SK-N-SH (cell line): Measurements from ENCODE around the gene GNAI3. TPM values are rescaled to one million over a fixed set of nuclear protein-coding genes. Genes with fewer than 3 reads are reported as not detected.

Experiments used
- CTCF ChIA-PET: fragments of 300-600, 350-600 bp; formaldehyde crosslinking; extraction: SDS; loops from one replicate; lab custom pipeline; 2021; lab: Yijun Ruan, JAX
- POLR2A ChIA-PET: fragments of 350-600 bp; sonication (Branson Sonifier 250); formaldehyde crosslinking; extraction: SDS; loops from one replicate; lab custom pipeline; 2020; ENCODE audit warnings: antibody characterized with exemption, inconsistent platforms; lab: Yijun Ruan, JAX
- DNase-seq: peaks from one replicate; pipeline ENCODE4 v3.0.0; 2012
- H2AFZ ChIP-seq: fragments of 200-600 bp; sonication (generic); 2 replicates; pipeline ENCODE4 v1.8.1; 2016; ENCODE audit warnings: antibody characterized with exemption, mild to moderate bottlenecking, low read depth
- H3F3A ChIP-seq: fragments of 200-600 bp; sonication (generic); replicated peaks from 2 replicates; pipeline ENCODE3; 2016; ENCODE audit warnings: antibody characterized with exemption, mild to moderate bottlenecking; ENCODE audit not compliant: insufficient read depth
- H3K27ac ChIP-seq, 2 experiments: fragments of 200-500 bp in 1 of 2; fragments of 200-600 bp in 1 of 2; sonication (Bioruptor generic) in 1 of 2; sonication (generic), shearing (Covaris generic) in 1 of 2; 2 replicates each; pipeline versions ENCODE4 v1.5.1 to v1.6.1; 2014 to 2016; ENCODE audit warnings: low read depth in 2 of 2, inconsistent platforms in 1 of 2, low read length in 1 of 2, mild to moderate bottlenecking in 1 of 2, mixed read lengths in 1 of 2
- H3K27me3 ChIP-seq: fragments of 200-600 bp; sonication (generic), shearing (Covaris generic); 2 replicates; pipeline ENCODE4 v1.6.1; 2016; ENCODE audit warnings: mixed run types; ENCODE audit not compliant: insufficient read depth
- H3K36me3 ChIP-seq, 2 experiments: fragments of 200-500 bp in 1 of 2; fragments of 200-600 bp in 1 of 2; sonication (Bioruptor generic) in 1 of 2; sonication (generic) in 1 of 2; replicated peaks in 1 of 2; 2 replicates each; pipeline versions ENCODE3 to v1.5.1; 2014 to 2016; ENCODE audit warnings: low read length in 1 of 2, mild to moderate bottlenecking in 1 of 2; ENCODE audit not compliant: insufficient read depth in 2 of 2, control insufficient read depth in 1 of 2
- H3K4me1 ChIP-seq, 2 experiments: fragments of 200-500 bp in 1 of 2; fragments of 200-600 bp in 1 of 2; sonication (Bioruptor generic) in 1 of 2; sonication (generic), shearing (Covaris generic) in 1 of 2; 2 replicates each; pipeline versions ENCODE4 v1.5.1 to v1.6.1; 2014 to 2016; ENCODE audit warnings: low read depth in 1 of 2, low read length in 1 of 2, mixed run types in 1 of 2; ENCODE audit not compliant: insufficient read depth in 2 of 2, control insufficient read depth in 1 of 2
- H3K4me2 ChIP-seq: fragments of 200-600 bp; sonication (generic), shearing (Covaris generic); 2 replicates; pipeline ENCODE4 v1.6.1; 2017; ENCODE audit warnings: mixed run types
- H3K4me3 ChIP-seq, 2 experiments: fragments of 200-500 bp in 1 of 2; fragments of 200-600 bp in 1 of 2; sonication (Bioruptor generic) in 1 of 2; sonication (generic), shearing (Covaris generic) in 1 of 2; 2 replicates each; pipeline versions ENCODE4 v1.5.1 to v1.8.1; 2014 to 2016; ENCODE audit warnings: low read depth in 2 of 2, inconsistent platforms in 1 of 2, low read length in 1 of 2, mild to moderate bottlenecking in 1 of 2, mixed read lengths in 1 of 2, moderate library complexity in 1 of 2
- H3K79me2 ChIP-seq: fragments of 200-600 bp; sonication (generic); 2 replicates; pipeline ENCODE4 v1.8.1; 2017; ENCODE audit warnings: mild to moderate bottlenecking; ENCODE audit not compliant: insufficient read depth
- H3K9ac ChIP-seq: fragments of 200-600 bp; sonication (generic); 2 replicates; pipeline ENCODE4 v1.6.1; 2017; ENCODE audit warnings: mixed run types
- H3K9me2 ChIP-seq: fragments of 200-600 bp; sonication (generic); 2 replicates; pipeline ENCODE4 v1.6.1; 2017; ENCODE audit warnings: mixed run types
- H3K9me3 ChIP-seq: fragments of 200-600 bp; sonication (generic); 2 replicates; pipeline ENCODE4 v1.6.1; 2017; ENCODE audit warnings: mixed run types, mild to moderate bottlenecking, moderate library complexity
- H4K20me1 ChIP-seq: fragments of 200-600 bp; sonication (generic); 2 replicates; pipeline ENCODE4 v1.6.1; 2017; ENCODE audit warnings: mild to moderate bottlenecking, mixed run types; ENCODE audit not compliant: insufficient read depth
- CHD2 ChIP-seq: fragments of 150-350 bp; IDR thresholded peaks from 2 replicates; pipeline ENCODE4 v1.6.1; 2018; ENCODE audit warnings: low read length; ENCODE audit not compliant: partially characterized antibody
- EP300 ChIP-seq, 2 experiments: IDR thresholded peaks; 2 replicates each; pipeline versions ENCODE4 v1.4.0 to v1.6.1; 2012; ENCODE audit warnings: borderline replicate concordance in 1 of 2, low read depth in 1 of 2, low read length in 1 of 2
- FOSL2 ChIP-seq: IDR thresholded peaks from 2 replicates; pipeline ENCODE4 v1.4.0; 2012; ENCODE audit warnings: low read depth, mild to moderate bottlenecking, moderate library complexity, borderline replicate concordance
- GABPA ChIP-seq: IDR thresholded peaks from 2 replicates; pipeline ENCODE4 v1.4.0; 2012; ENCODE audit warnings: low read depth, mild to moderate bottlenecking
- JUND ChIP-seq: IDR thresholded peaks from 2 replicates; pipeline ENCODE4 v1.4.0; 2012
- MAX ChIP-seq: IDR thresholded peaks from 2 replicates; pipeline ENCODE4 v1.4.0; 2012; ENCODE audit warnings: low read depth
- MEF2A ChIP-seq: IDR thresholded peaks from 2 replicates; pipeline ENCODE4 v1.4.0; 2012; ENCODE audit warnings: low read depth, borderline replicate concordance
- MXI1 ChIP-seq: IDR thresholded peaks from 2 replicates; pipeline ENCODE4 v1.6.1; 2012; ENCODE audit warnings: mild to moderate bottlenecking, low read depth, low read length, improper control_type of control experiment
- POLR2AphosphoS5 ChIP-seq: IDR thresholded peaks from 2 replicates; pipeline ENCODE4 v1.6.1; 2012; ENCODE audit warnings: low read depth, low read length
- RAD21 ChIP-seq: IDR thresholded peaks from 2 replicates; pipeline ENCODE4 v1.6.1; 2012; ENCODE audit warnings: mild to moderate bottlenecking, low read length
- RCOR1 ChIP-seq: fragments of 150-350 bp; IDR thresholded peaks from 2 replicates; pipeline ENCODE4 v1.6.1; 2017; ENCODE audit warnings: antibody characterized with exemption, low read length
- REST ChIP-seq: IDR thresholded peaks from 2 replicates; pipeline ENCODE4 v1.6.1; 2012; ENCODE audit warnings: mild to moderate bottlenecking, low read depth, low read length, moderate library complexity
- RXRA ChIP-seq: IDR thresholded peaks from 2 replicates; pipeline ENCODE4 v1.4.0; 2012; ENCODE audit warnings: low read depth, mild to moderate bottlenecking, borderline replicate concordance
- SMC3 ChIP-seq: IDR thresholded peaks from 2 replicates; pipeline ENCODE4 v1.6.1; 2012; ENCODE audit warnings: low read depth, low read length, improper control_type of control experiment
- TAF1 ChIP-seq: IDR thresholded peaks from 2 replicates; pipeline ENCODE4 v1.6.1; 2012; ENCODE audit warnings: low read depth, mild to moderate bottlenecking, low read length, moderate library complexity, borderline replicate concordance
- TEAD4 ChIP-seq: IDR thresholded peaks from 2 replicates; pipeline ENCODE4 v1.4.0; 2012; ENCODE audit warnings: mild to moderate bottlenecking, borderline replicate concordance; ENCODE audit not compliant: insufficient read depth
- USF2 ChIP-seq: fragments of 150-350 bp; IDR thresholded peaks from 2 replicates; pipeline ENCODE4 v1.6.1; 2017; ENCODE audit warnings: antibody characterized with exemption, low read length, low read depth, borderline replicate concordance
- YY1 ChIP-seq: IDR thresholded peaks from 2 replicates; pipeline ENCODE4 v1.4.0; 2012; ENCODE audit warnings: low read depth, mild to moderate bottlenecking
- ZBTB33 ChIP-seq: IDR thresholded peaks from 2 replicates; pipeline ENCODE4 v1.4.0; 2012; ENCODE audit warnings: low read depth, borderline replicate concordance
- WGBS: methylation state at CpG from one replicate; pipeline ENCODE4 v1.1.6; 2017; ENCODE audit warnings: low lambda C conversion rate; 5-methylcytosine and 5-hydroxymethylcytosine counted together
- polyA plus RNA-seq, 3 experiments: library from polyadenylated mRNA; depleted of rRNA; stranded (reverse); fragments of >200 nt; gene quantifications; 2 replicates each; pipeline ENCODE4 v1.2.3, GENCODE V29; 2012
- TF ChIP-seq, protein P1 (sequence below): IDR thresholded peaks from 2 replicates; pipeline ENCODE4 v1.4.0; 2012; ENCODE audit warnings: low read depth, borderline replicate concordance
- TF ChIP-seq, protein P2 (sequence below): IDR thresholded peaks from 2 replicates; pipeline ENCODE4; 2012

The GNAI3 gene
- polyA plus RNA-seq, 1 of the 3 experiments (the other 2 are of a cell fraction): 4.0 TPM

DNA sequence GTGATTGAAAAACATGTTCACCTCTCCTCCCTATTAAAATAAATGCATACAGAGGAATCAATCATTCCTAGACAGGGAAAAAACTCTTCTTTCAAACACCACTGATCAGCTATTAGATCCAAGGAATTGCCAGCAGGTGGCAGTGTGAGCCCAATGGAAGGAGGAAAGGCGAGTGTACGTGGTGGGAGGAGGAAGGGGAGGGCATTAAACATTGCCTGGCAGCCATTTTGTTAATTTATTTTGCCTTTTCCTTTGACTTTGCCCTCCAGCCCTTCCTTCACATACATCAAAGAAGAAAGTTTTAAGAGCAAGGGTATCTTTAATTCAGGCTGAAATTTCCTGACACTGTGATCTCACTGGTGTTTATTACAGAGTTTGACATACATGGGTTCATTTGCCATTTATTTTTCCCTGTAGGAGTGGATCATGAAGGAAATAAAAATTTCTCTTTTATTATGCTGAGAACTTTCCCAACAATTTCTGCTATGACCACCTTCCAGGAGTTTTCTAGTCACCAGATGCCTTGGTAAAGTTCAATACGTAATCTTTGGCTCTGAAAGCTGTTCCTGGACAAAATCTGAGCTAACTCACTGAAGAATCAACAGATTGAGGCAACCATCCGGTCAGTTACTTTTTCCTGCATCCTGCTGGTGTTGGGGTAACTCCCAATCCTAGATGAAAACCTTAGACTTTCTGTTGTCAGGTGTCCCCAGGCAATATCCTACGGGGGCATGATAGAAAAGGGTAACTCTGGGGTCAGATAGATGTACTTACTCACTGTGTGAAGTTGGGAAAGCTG is 1.9 kb upstream of the GNAI3 start:
- peaks cover 45% of the 10 kb centered on the region for H3K79me2 ChIP-seq
- peak overlapping the region; percentile 88 to 93 for H3K27ac ChIP-seq
- H3K9me2 ChIP-seq: no peaks in the 10 kb centered on the region
- peak overlapping the region; percentile 93 for H3K9ac ChIP-seq
- H2AFZ ChIP-seq: peak overlapping the region; percentile 71
- H3K36me3 ChIP-seq: peaks cover 0 to under 1% of the 10 kb centered on the region in 2 experiments
- ChIA-PET POLR2A (interaction anchor here (0.7 to 2.6 kb wide), 5 partner anchors 74 to 438 kb away, joined by 3 to 17 read pairs (median 3); partner anchors contain the start of gene AHCYL1), CTCF (interaction anchor here (0.6 to 26.3 kb wide), 45 partner anchors 9 to 465 kb away, joined by 3 to 1710 read pairs (median 5); partner anchors contain the start of genes AHCYL1, AMIGO1, AMPD2 and ATXN7L2)
- H3K4me1 ChIP-seq: peaks cover 0 to 20% of the 10 kb centered on the region in 2 experiments; a peak in 2 of 4 replicates
- H3F3A ChIP-seq: peaks cover 4% of the 10 kb centered on the region
- peak overlapping the region; percentile 80 for H3K4me2 ChIP-seq
- peaks cover 26% of the 10 kb centered on the region for H4K20me1 ChIP-seq
- peak; percentile 94 for DNase-seq
- no peaks in the 10 kb centered on the region for H3K9me3 ChIP-seq
- WGBS: 25% methylated on average over 5 of the region's 5 CpGs
- H3K27me3 ChIP-seq: no peaks in the 10 kb centered on the region
- peak overlapping the region; percentile 80 to 88 for H3K4me3 ChIP-seq
- peak; percentile 92 for TF ChIP-seq YY1
- TF ChIP-seq USF2: no peak
- TF ChIP-seq ZBTB33: no peak
- peak; percentile 39; the same call in 1 of the 2 replicates for TF ChIP-seq RCOR1
- TF ChIP-seq MEF2A: no peak
- peak; percentile 99 for TF ChIP-seq RAD21
- TF ChIP-seq MAX: no peak
- no peak for TF ChIP-seq GABPA
- no peak for TF ChIP-seq RXRA
- peak; percentile 50; the same call in 1 of the 2 replicates for TF ChIP-seq POLR2AphosphoS5
- no peak for TF ChIP-seq REST
- TF ChIP-seq, protein P1, sequence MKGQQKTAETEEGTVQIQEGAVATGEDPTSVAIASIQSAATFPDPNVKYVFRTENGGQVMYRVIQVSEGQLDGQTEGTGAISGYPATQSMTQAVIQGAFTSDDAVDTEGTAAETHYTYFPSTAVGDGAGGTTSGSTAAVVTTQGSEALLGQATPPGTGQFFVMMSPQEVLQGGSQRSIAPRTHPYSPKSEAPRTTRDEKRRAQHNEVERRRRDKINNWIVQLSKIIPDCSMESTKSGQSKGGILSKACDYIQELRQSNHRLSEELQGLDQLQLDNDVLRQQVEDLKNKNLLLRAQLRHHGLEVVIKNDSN: no peak
- TF ChIP-seq EP300 (IDR thresholded peaks at IDR 0.05; ENCODE audit: borderline replicate concordance in 1 of 2, low read depth in 1 of 2, low read length in 1 of 2): no peak
- TF ChIP-seq FOSL2: no peak
- TF ChIP-seq, protein P2, sequence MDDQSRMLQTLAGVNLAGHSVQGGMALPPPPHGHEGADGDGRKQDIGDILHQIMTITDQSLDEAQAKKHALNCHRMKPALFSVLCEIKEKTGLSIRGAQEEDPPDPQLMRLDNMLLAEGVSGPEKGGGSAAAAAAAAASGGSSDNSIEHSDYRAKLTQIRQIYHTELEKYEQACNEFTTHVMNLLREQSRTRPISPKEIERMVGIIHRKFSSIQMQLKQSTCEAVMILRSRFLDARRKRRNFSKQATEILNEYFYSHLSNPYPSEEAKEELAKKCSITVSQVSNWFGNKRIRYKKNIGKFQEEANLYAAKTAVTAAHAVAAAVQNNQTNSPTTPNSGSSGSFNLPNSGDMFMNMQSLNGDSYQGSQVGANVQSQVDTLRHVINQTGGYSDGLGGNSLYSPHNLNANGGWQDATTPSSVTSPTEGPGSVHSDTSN: no peak; the same call in 1 of the 2 replicates
- no peak for TF ChIP-seq TAF1
- TF ChIP-seq JUND: no peak
- peak; percentile 21 for TF ChIP-seq CHD2
- peak; percentile 94 for TF ChIP-seq SMC3
- TF ChIP-seq MXI1: 0 out of 2 replicates have a peak, but pooled peaks have one; percentile 54
- no peak for TF ChIP-seq TEAD4
